ENCODE measurements around the gene ZNF253. TPM values are rescaled to one million over a fixed set of nuclear protein-coding genes. Genes with fewer than 3 reads are reported as not detected.

ZNF253 gene
- total and polyA plus RNA-seq, 10 of the 15 experiments (the other 5 are each of a cell fraction or from before 2014, with no cell fraction given), result 2.6 to 8.9 (median 5.2) TPM

DNA sequence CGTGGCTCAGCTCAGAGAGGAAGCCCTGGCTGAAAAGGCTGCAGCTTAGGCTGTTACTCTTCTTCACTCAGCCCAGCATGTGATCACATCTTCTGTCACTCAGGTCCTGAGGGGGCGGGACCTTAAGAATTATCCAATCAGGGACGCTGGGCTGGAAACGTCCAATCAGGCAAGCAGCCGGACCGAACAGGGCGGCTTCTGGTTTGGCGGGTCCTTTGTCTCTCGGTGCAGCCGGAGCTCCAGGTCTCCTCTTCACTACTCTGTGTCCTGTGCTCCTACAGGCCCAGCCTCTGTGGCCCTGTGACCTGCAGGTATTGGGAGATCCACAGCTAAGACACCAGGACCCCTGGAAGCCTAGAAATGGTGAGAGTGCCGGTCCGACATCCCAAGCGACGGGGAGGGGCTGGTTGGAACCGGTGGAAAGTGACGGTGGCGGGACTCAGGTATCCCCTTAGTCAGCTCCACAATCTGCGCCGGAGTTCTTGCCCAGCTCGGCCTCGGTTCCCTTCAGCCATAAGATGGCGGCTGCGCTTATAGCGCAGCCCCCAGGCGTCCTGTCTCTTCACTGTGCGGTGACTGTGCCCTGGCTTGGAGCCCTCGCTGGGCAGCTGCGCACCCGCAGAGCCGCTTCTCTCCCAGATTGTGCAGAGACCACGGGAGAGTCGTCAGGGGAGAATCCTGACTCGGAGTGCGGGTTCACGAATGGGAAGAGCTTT, 35.2 kb downstream of the ZNF253 start, which contains the start of gene ZNF93:
TSS of gene ZNF93 (plus strand) at position 218 of the 716 bp plus-strand sequence. CDS start at position 361, 143 bp downstream.
- H3K27me3 ChIP-seq (replicated peaks in 1 of 2; ENCODE audit: control insufficient read depth in 2 of 2, insufficient read depth in 2 of 2, low read length in 1 of 2), result no peaks in the 10 kb centered on the region
- POLR2A ChIA-PET, result interaction anchor here (0.5 to 4.2 kb wide), 13 partner anchors 10 to 371 kb away, joined by 3 to 30 read pairs (median 4); partner anchors contain the start of genes ATP13A1, ZNF101, ZNF253 and ZNF506
- BruUV-seq (replicated peaks), result TSS peak; percentile 88
- no peaks in the 10 kb centered on the region for H4K20me1 ChIP-seq (ENCODE audit: control insufficient read depth, insufficient read depth)
- ATAC-seq (peak; percentile 95), FAIRE-seq (peak; percentile 13), DNase-seq (ENCODE audit: low read depth, low spot score) (peak; percentile 88)
- no peaks in the 10 kb centered on the region for H3K36me3 ChIP-seq (ENCODE audit: control insufficient read depth in 2 of 2, insufficient read depth in 2 of 2, low read length in 1 of 2)
- H2AFZ ChIP-seq (ENCODE audit: control insufficient read depth, low read depth, low read length), result peak within 1 kb of the TSS; percentile 68
- in situ Hi-C loops (cut with MboI) (no loop called here), intact Hi-C loops (cut with micrococcal nuclease; ENCODE audit: unreplicated experiment) (loop anchor here (5.0 to 10.0 kb wide), 2 partner anchors 79 to 236 kb away; partner anchors contain the start of genes ATP13A1, ZNF101 and ZNF506)
- CTCF ChIA-PET, result interaction anchor here (0.8 to 1.7 kb wide), 6 partner anchors 10 to 369 kb away, joined by 3 to 5 read pairs (median 3); partner anchors contain the start of genes ZNF14 and ZNF253
- SMC1A ChIA-PET (ENCODE audit: uncharacterized antibody, unreplicated experiment), result interaction anchor here (0.6 to 4.2 kb wide), 10 partner anchors 10 to 239 kb away, joined by 3 to 31 read pairs (median 6); partner anchors contain the start of genes ZNF101, ZNF253 and ZNF506
- peak within 1 kb of the TSS; percentile 70 for H3K4me3 ChIP-seq
- peaks cover 12% of the 10 kb centered on the region; the same call in 2 of the 3 replicates for H3K9me3 ChIP-seq (replicated peaks; ENCODE audit: control insufficient read depth, insufficient read depth, low read length)
- 2% methylated on average over 34 of the region's 35 CpGs for WGBS (ENCODE audit: insufficient coverage, insufficient replicate concordance, low lambda C conversion rate, missing lambda C conversion rate)
- peak within 1 kb of the TSS; percentile 78 for H3K27ac ChIP-seq (ENCODE audit: control insufficient read depth, insufficient read depth)
- RAD21 ChIA-PET (ENCODE audit: unreplicated experiment), result interaction anchor here (0.9 to 3.4 kb wide), 8 partner anchors 10 to 875 kb away, joined by 3 to 24 read pairs (median 6); partner anchors contain the start of genes ZNF253, ZNF506 and ZNF66
- H3K79me2 ChIP-seq (ENCODE audit: control insufficient read depth, insufficient read depth, low read length), result peaks cover 3% of the 10 kb centered on the region
- peak within 1 kb of the TSS; percentile 59 for H3K4me2 ChIP-seq (ENCODE audit: control insufficient read depth, insufficient read depth)
- H3K9ac ChIP-seq (ENCODE audit: control insufficient read depth, insufficient read depth, low read length), result peak within 1 kb of the TSS; percentile 56
- no peaks in the 10 kb centered on the region for H3K4me1 ChIP-seq (ENCODE audit: control insufficient read depth, insufficient read depth, low read length)
- TF ChIP-seq, protein P1, sequence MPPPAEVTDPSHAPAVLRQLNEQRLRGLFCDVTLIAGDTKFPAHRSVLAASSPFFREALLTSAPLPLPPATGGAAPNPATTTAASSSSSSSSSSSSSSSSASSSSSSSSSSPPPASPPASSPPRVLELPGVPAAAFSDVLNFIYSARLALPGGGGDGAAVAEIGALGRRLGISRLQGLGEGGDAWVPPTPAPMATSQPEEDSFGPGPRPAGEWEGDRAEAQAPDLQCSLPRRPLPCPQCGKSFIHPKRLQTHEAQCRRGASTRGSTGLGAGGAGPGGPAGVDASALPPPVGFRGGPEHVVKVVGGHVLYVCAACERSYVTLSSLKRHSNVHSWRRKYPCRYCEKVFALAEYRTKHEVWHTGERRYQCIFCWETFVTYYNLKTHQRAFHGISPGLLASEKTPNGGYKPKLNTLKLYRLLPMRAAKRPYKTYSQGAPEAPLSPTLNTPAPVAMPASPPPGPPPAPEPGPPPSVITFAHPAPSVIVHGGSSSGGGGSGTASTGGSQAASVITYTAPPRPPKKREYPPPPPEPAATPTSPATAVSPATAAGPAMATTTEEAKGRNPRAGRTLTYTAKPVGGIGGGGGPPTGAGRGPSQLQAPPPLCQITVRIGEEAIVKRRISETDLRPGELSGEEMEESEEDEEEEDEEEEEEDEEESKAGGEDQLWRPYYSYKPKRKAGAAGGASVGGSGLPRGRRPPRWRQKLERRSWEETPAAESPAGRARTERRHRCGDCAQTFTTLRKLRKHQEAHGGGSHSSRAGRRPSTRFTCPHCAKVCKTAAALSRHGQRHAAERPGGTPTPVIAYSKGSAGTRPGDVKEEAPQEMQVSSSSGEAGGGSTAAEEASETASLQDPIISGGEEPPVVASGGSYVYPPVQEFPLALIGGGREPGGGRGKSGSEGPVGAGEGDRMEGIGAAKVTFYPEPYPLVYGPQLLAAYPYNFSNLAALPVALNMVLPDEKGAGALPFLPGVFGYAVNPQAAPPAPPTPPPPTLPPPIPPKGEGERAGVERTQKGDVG (CRISPR knock-in tag; IDR thresholded peaks at IDR 0.05), result 0 out of 2 replicates have a peak, but pooled peaks have one; percentile 6
- TF ChIP-seq, protein P2, sequence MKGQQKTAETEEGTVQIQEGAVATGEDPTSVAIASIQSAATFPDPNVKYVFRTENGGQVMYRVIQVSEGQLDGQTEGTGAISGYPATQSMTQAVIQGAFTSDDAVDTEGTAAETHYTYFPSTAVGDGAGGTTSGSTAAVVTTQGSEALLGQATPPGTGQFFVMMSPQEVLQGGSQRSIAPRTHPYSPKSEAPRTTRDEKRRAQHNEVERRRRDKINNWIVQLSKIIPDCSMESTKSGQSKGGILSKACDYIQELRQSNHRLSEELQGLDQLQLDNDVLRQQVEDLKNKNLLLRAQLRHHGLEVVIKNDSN (IDR thresholded peaks at IDR 0.05; ENCODE audit: borderline replicate concordance, extremely low read length, insufficient read depth, low read depth, low read length), result peak; percentile 51
- TF ChIP-seq KDM1A (IDR thresholded peaks at IDR 0.05; ENCODE audit: borderline replicate concordance) (no peak), NFXL1 (IDR thresholded peaks at IDR 0.05; ENCODE audit: borderline replicate concordance) (no peak), PAX5 (IDR thresholded peaks at IDR 0.05; ENCODE audit: borderline replicate concordance, low read depth, low read length) (peak; percentile 21; the same call in 1 of the 2 replicates), POU2F2 (IDR thresholded peaks at IDR 0.05; ENCODE audit: borderline replicate concordance, low read depth, low read length) (peak; percentile 46; the same call in 1 of the 3 replicates), ETV6 (conservative IDR thresholded peaks at IDR 0.05 in 1 of 2, IDR thresholded peaks at IDR 0.05 in 1 of 2; ENCODE audit: borderline replicate concordance in 1 of 2, low read depth in 1 of 2) (no peak), SRF (IDR thresholded peaks at IDR 0.05; ENCODE audit: low read depth in 2 of 2, low read length in 2 of 2) (no peak), POLR2A (IDR thresholded peaks at IDR 0.05; ENCODE audit: low read depth, low read length) (peak; percentile 77), EZH2 (IDR thresholded peaks at IDR 0.05; ENCODE audit: borderline replicate concordance, control insufficient read depth, low read depth, low read length) (no peak), YY1 (IDR thresholded peaks at IDR 0.05; ENCODE audit: low read depth, low read length) (peak; percentile 77)
- TF ChIP-seq, protein P3, sequence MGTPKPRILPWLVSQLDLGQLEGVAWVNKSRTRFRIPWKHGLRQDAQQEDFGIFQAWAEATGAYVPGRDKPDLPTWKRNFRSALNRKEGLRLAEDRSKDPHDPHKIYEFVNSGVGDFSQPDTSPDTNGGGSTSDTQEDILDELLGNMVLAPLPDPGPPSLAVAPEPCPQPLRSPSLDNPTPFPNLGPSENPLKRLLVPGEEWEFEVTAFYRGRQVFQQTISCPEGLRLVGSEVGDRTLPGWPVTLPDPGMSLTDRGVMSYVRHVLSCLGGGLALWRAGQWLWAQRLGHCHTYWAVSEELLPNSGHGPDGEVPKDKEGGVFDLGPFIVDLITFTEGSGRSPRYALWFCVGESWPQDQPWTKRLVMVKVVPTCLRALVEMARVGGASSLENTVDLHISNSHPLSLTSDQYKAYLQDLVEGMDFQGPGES (IDR thresholded peaks at IDR 0.05), result peak; percentile 70
- TF ChIP-seq, protein P4, sequence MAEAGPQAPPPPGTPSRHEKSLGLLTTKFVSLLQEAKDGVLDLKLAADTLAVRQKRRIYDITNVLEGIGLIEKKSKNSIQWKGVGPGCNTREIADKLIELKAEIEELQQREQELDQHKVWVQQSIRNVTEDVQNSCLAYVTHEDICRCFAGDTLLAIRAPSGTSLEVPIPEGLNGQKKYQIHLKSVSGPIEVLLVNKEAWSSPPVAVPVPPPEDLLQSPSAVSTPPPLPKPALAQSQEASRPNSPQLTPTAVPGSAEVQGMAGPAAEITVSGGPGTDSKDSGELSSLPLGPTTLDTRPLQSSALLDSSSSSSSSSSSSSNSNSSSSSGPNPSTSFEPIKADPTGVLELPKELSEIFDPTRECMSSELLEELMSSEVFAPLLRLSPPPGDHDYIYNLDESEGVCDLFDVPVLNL (IDR thresholded peaks at IDR 0.05; ENCODE audit: low read depth, low read length), result peak; percentile 80
